ENCODE data around the gene PRX.

GRCh38 chr19:40370997-40371801 is 42.0 kb downstream of the PRX start:
- TF ChIP-seq, protein P1, sequence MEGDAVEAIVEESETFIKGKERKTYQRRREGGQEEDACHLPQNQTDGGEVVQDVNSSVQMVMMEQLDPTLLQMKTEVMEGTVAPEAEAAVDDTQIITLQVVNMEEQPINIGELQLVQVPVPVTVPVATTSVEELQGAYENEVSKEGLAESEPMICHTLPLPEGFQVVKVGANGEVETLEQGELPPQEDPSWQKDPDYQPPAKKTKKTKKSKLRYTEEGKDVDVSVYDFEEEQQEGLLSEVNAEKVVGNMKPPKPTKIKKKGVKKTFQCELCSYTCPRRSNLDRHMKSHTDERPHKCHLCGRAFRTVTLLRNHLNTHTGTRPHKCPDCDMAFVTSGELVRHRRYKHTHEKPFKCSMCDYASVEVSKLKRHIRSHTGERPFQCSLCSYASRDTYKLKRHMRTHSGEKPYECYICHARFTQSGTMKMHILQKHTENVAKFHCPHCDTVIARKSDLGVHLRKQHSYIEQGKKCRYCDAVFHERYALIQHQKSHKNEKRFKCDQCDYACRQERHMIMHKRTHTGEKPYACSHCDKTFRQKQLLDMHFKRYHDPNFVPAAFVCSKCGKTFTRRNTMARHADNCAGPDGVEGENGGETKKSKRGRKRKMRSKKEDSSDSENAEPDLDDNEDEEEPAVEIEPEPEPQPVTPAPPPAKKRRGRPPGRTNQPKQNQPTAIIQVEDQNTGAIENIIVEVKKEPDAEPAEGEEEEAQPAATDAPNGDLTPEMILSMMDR (IDR thresholded peaks at IDR 0.05) = no peak
- no peak for TF ChIP-seq POLR2A (IDR thresholded peaks at IDR 0.05)
